NT2/D1 (cell line): Measurements from ENCODE around the gene PIK3IP1.

Experiments used
- SUZ12 ChIP-seq: IDR thresholded peaks from 2 replicates; pipeline ENCODE4 v1.6.1; 2011; ENCODE audit not compliant: insufficient read length, insufficient read depth; ENCODE audit errors: extremely low read depth
- YY1 ChIP-seq: IDR thresholded peaks from 2 replicates; pipeline ENCODE4 v1.6.1; 2011; ENCODE audit not compliant: insufficient read length, insufficient read depth
- ZNF274 ChIP-seq: IDR thresholded peaks from 2 replicates; pipeline ENCODE4 v1.6.1; 2011; ENCODE audit warnings: mild to moderate bottlenecking, low read depth, low read length

- TF ChIP-seq ZNF274: no peak
- no peak for TF ChIP-seq SUZ12
- TF ChIP-seq YY1: no peak
Observed at GRCh38 chr22:31332010-31332409, 39.7 kb upstream of the PIK3IP1 start.
